HG02870 (cell line): Measurements from ENCODE around the gene ZNF208.
"Not testable (repeated sequence)": the region's sequence is repeated elsewhere in the genome, so short reads cannot be mapped to it uniquely, and the experiment has no call there.

Experiments
- ATAC-seq: cut with Tn5 transposase; IDR thresholded peaks from one replicate; pipeline ENCODE4 v1.9.1; 2021; ENCODE audit warnings: mild to moderate bottlenecking, moderate library complexity; ENCODE audit not compliant: unreplicated experiment

The ZNF208 gene

GRCh38 chr19:22010437-22011143 is at the start of gene ZNF208:
TSS of gene ZNF208 (minus strand) at chr19:22010943. CDS start at chr19:22010794, 149 bp downstream.
- ATAC-seq = not testable (repeated sequence)

GRCh38 chr19:22052644-22053013 is 41.9 kb upstream of the ZNF208 start:
- peak; percentile 19 for ATAC-seq

GRCh38 chr19:22041151-22041550 is 30.4 kb upstream of the ZNF208 start:
- not testable (repeated sequence) for ATAC-seq

- ATAC-seq = no peak
Measured at GRCh38 chr19:22030680-22031079, 19.9 kb upstream of the ZNF208 start.

- ATAC-seq = no peak
Measured at GRCh38 chr19:22026687-22027086, 15.9 kb upstream of the ZNF208 start.

GRCh38 chr19:22025539-22025938 is 14.8 kb upstream of the ZNF208 start:
- ATAC-seq = not testable (repeated sequence)

- no peak for ATAC-seq
Measured at GRCh38 chr19:21970466-21970865, 40.3 kb downstream of the ZNF208 start.

- no peak for ATAC-seq
Measured at GRCh38 chr19:21947775-21948174, 63.0 kb downstream of the ZNF208 start.

GRCh38 chr19:21940684-21941083 is 70.1 kb downstream of the ZNF208 start:
- ATAC-seq = no peak

- no peak for ATAC-seq
Measured at GRCh38 chr19:21934593-21934992, 76.2 kb downstream of the ZNF208 start.

- no peak for ATAC-seq
Measured at GRCh38 chr19:21934131-21934530, 76.6 kb downstream of the ZNF208 start.

- ATAC-seq = no peak
Measured at GRCh38 chr19:21922276-21922675, 88.5 kb downstream of the ZNF208 start.

- no peak for ATAC-seq
Measured at GRCh38 chr19:21921691-21922180, 89.0 kb downstream of the ZNF208 start.

GRCh38 chr19:21915411-21915810 is 95.3 kb downstream of the ZNF208 start:
- ATAC-seq = no peak

- ATAC-seq = no peak
Measured at GRCh38 chr19:21912654-21913053, 98.1 kb downstream of the ZNF208 start.

GRCh38 chr19:21910318-21910717 is 100.4 kb downstream of the ZNF208 start:
- no peak for ATAC-seq

GRCh38 chr19:21908066-21908465 is 102.7 kb downstream of the ZNF208 start:
- no peak for ATAC-seq

GRCh38 chr19:21907516-21907915 is 103.2 kb downstream of the ZNF208 start:
- ATAC-seq = no peak

- ATAC-seq = no peak
Measured at GRCh38 chr19:21902571-21902970, 108.2 kb downstream of the ZNF208 start.

GRCh38 chr19:21901861-21902260 is 108.9 kb downstream of the ZNF208 start:
- no peak for ATAC-seq

- no peak for ATAC-seq
Measured at GRCh38 chr19:21900401-21900800, 110.3 kb downstream of the ZNF208 start.

- no peak for ATAC-seq
Measured at GRCh38 chr19:21891086-21891485, 119.7 kb downstream of the ZNF208 start.

- not testable (repeated sequence) for ATAC-seq
Measured at GRCh38 chr19:21890017-21890416, 120.7 kb downstream of the ZNF208 start.
